HEK293 (cell line): ENCODE measurements around the gene TRIM22.

Source experiments
- CTCF ChIA-PET: fragments of 350-600 bp; formaldehyde crosslinking; extraction: SDS; loops from one replicate; lab custom pipeline; 2021; ENCODE audit warnings: antibody characterized with exemption; lab: Yijun Ruan, JAX
- POLR2A ChIA-PET: fragments of 300-600 bp; formaldehyde crosslinking; extraction: SDS; loops from one replicate; lab custom pipeline; 2020; ENCODE audit warnings: antibody characterized with exemption, inconsistent platforms; lab: Yijun Ruan, JAX
- H3K27ac ChIP-seq: fragments of 200-500 bp; sonication (Bioruptor generic); 2 replicates; pipeline ENCODE4 v1.5.1; 2014; ENCODE audit warnings: low read depth, low read length, control low read depth, inconsistent platforms; ENCODE audit errors: extremely low read depth
- H3K36me3 ChIP-seq, 2 experiments: fragments of 200-500 bp in 1 of 2; sonication (Bioruptor generic) in 1 of 2; 1 replicate in 1 of 2; 2 replicates in 1 of 2; pipeline ENCODE4 v1.5.1; 2014 to 2017; ENCODE audit warnings: inconsistent platforms in 2 of 2, low read length in 2 of 2; ENCODE audit not compliant: control insufficient read depth in 2 of 2, insufficient read depth in 1 of 2
- H3K4me1 ChIP-seq: fragments of 200-500 bp; sonication (Bioruptor generic); 2 replicates; pipeline ENCODE4 v1.5.1; 2014; ENCODE audit warnings: mild to moderate bottlenecking, low read length, inconsistent platforms; ENCODE audit not compliant: control insufficient read depth, insufficient read depth
- H3K4me3 ChIP-seq: 2 replicates; pipeline ENCODE4 v1.5.1; 2011; ENCODE audit warnings: low read depth, mild to moderate bottlenecking, control low read depth, low read length, moderate library complexity
- H3K9me3 ChIP-seq: fragments of 200-500 bp; sonication (Bioruptor generic); 2 replicates; pipeline ENCODE4 v1.5.1; 2014; ENCODE audit warnings: low read depth, low read length, inconsistent platforms; ENCODE audit not compliant: control insufficient read depth, insufficient read depth
- GLI2 ChIP-seq: fragments of 450-650 bp; formaldehyde crosslinking; IDR thresholded peaks from 2 replicates; pipeline ENCODE4; 2017; ENCODE audit warnings: missing biosample characterization, missing genetic modification characterization, low read depth, borderline replicate concordance
- HOXD13 ChIP-seq: sonication (generic); formaldehyde crosslinking; IDR thresholded peaks from 2 replicates; pipeline ENCODE4 v1.8.0; 2022; ENCODE audit warnings: missing genetic modification reagents, borderline replicate concordance
- KLF16 ChIP-seq: fragments of 450-650 bp; formaldehyde crosslinking; IDR thresholded peaks from 2 replicates; pipeline ENCODE4 v1.5.1; 2017; ENCODE audit warnings: missing biosample characterization, missing genetic modification characterization
- OSR2 ChIP-seq: fragments of 450-650 bp; formaldehyde crosslinking; IDR thresholded peaks from 2 replicates; pipeline ENCODE4 v1.5.1; 2016; ENCODE audit warnings: missing biosample characterization, missing genetic modification characterization
- SALL2 ChIP-seq: fragments of 450-650 bp; formaldehyde crosslinking; IDR thresholded peaks from 2 replicates; pipeline ENCODE4 v1.5.0; 2017; ENCODE audit warnings: missing biosample characterization, mild to moderate bottlenecking, missing genetic modification characterization, borderline replicate concordance
- WT1 ChIP-seq: fragments of 450-650 bp; formaldehyde crosslinking; IDR thresholded peaks from 2 replicates; pipeline ENCODE4 v1.5.1; 2016; ENCODE audit warnings: missing biosample characterization, missing genetic modification characterization
- ZBTB7A ChIP-seq: fragments of 450-650 bp; formaldehyde crosslinking; IDR thresholded peaks from 2 replicates; pipeline ENCODE4 v1.5.1; 2016; ENCODE audit warnings: low read depth, missing biosample characterization, missing genetic modification characterization
- ZNF10 ChIP-seq: fragments of 450-650 bp; formaldehyde crosslinking; IDR thresholded peaks from 2 replicates; pipeline ENCODE4 v1.5.1; 2017; ENCODE audit warnings: missing biosample characterization, missing genetic modification characterization
- ZNF2 ChIP-seq: fragments of 450-650 bp; formaldehyde crosslinking; IDR thresholded peaks from 2 replicates; pipeline ENCODE4 v1.5.1; 2016; ENCODE audit warnings: missing biosample characterization, missing genetic modification characterization
- ZNF221 ChIP-seq: fragments of 450-650 bp; formaldehyde crosslinking; IDR thresholded peaks from 2 replicates; pipeline ENCODE4 v1.5.1; 2017; ENCODE audit warnings: missing biosample characterization, missing genetic modification characterization, borderline replicate concordance
- ZNF24 ChIP-seq: fragments of 450-650 bp; formaldehyde crosslinking; IDR thresholded peaks from 2 replicates; pipeline ENCODE4 v1.5.1; 2016; ENCODE audit warnings: missing biosample characterization, missing genetic modification characterization
- ZNF266 ChIP-seq: fragments of 450-650 bp; formaldehyde crosslinking; IDR thresholded peaks from 2 replicates; pipeline ENCODE4 v1.5.1; 2016; ENCODE audit warnings: missing biosample characterization, missing genetic modification characterization, low read depth
- ZNF302 ChIP-seq: fragments of 450-650 bp; formaldehyde crosslinking; IDR thresholded peaks from 2 replicates; pipeline ENCODE4 v1.5.1; 2016; ENCODE audit warnings: missing biosample characterization, missing genetic modification characterization, low read depth
- ZNF341 ChIP-seq: fragments of 450-650 bp; formaldehyde crosslinking; IDR thresholded peaks from 2 replicates; pipeline ENCODE4; 2016; ENCODE audit warnings: low read depth, missing biosample characterization, missing genetic modification characterization
- ZNF426 ChIP-seq: fragments of 450-650 bp; formaldehyde crosslinking; IDR thresholded peaks from 2 replicates; pipeline ENCODE4 v1.5.1; 2017; ENCODE audit warnings: missing biosample characterization, missing genetic modification characterization, mild to moderate bottlenecking, inconsistent platforms, moderate library complexity
- ZNF510 ChIP-seq: fragments of 450-650 bp; formaldehyde crosslinking; IDR thresholded peaks from 2 replicates; pipeline ENCODE4 v1.5.1; 2018; ENCODE audit warnings: mild to moderate bottlenecking, missing genetic modification characterization, missing biosample characterization; ENCODE audit not compliant: insufficient replicate concordance
- ZNF624 ChIP-seq: fragments of 450-650 bp; formaldehyde crosslinking; IDR thresholded peaks from 2 replicates; pipeline ENCODE4 v1.5.1; 2017; ENCODE audit warnings: missing biosample characterization, missing genetic modification characterization
- ZNF664 ChIP-seq: fragments of 450-650 bp; formaldehyde crosslinking; IDR thresholded peaks from 2 replicates; pipeline ENCODE4 v1.5.1; 2016; ENCODE audit warnings: missing biosample characterization, missing genetic modification characterization
- TF ChIP-seq, protein P1 (sequence below): fragments of 450-650 bp; formaldehyde crosslinking; IDR thresholded peaks from 2 replicates; pipeline ENCODE4 v1.5.1; 2017; ENCODE audit warnings: missing biosample characterization, missing genetic modification characterization
- TF ChIP-seq, protein P2 (sequence below): fragments of 450-650 bp; formaldehyde crosslinking; IDR thresholded peaks from 2 replicates; pipeline ENCODE4 v1.5.1; 2016; ENCODE audit warnings: missing biosample characterization, missing genetic modification characterization
- TF ChIP-seq, protein P3 (sequence below): fragments of 450-650 bp; formaldehyde crosslinking; IDR thresholded peaks from 2 replicates; pipeline ENCODE4 v1.5.1; 2016; ENCODE audit warnings: missing biosample characterization, missing genetic modification characterization
- TF ChIP-seq, protein P4 (sequence below): fragments of 450-650 bp; formaldehyde crosslinking; IDR thresholded peaks from 2 replicates; pipeline ENCODE4 v1.5.1; 2017; ENCODE audit warnings: missing biosample characterization, missing genetic modification characterization
- TF ChIP-seq, protein P5 (sequence below): fragments of 450-650 bp; formaldehyde crosslinking; IDR thresholded peaks from 2 replicates; pipeline ENCODE4 v1.5.1; 2016; ENCODE audit warnings: missing biosample characterization, missing genetic modification characterization
- TF ChIP-seq, protein P6 (sequence below): fragments of 450-650 bp; formaldehyde crosslinking; IDR thresholded peaks from 2 replicates; pipeline ENCODE4; 2016; ENCODE audit warnings: missing biosample characterization, missing genetic modification characterization

TRIM22 gene

DNA sequence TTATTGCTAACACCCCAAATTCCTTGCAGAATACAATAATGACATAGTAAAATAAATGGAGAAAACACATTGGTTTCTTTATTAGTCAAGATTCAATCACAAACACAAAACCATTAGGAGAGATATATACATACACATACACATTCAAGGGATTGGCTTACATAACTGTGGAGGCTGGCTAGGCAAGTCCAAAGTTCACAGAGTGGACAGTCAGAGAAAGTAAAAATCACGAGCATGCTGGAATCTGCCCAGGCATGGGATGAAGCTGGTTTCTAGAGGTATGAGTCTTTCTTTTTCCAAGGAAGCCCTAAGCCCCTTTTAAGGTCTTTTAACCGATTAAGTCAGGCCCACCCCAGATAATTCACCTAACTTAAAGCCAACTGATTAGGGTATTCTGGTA lies 33.0 kb downstream of the TRIM22 start:
- Histone ChIP-seq H3K27ac (no peak overlapping the region), H3K36me3 (no peaks in the 10 kb centered on the region)
- CTCF ChIA-PET, result no interaction called here
- TF ChIP-seq KLF16 (tag by site-specific recombination), result no peak
- no peak for TF ChIP-seq ZNF2
- TF ChIP-seq SALL2, result no peak
- TF ChIP-seq ZNF510 (tag by site-specific recombination), result no peak
- TF ChIP-seq, protein P1, sequence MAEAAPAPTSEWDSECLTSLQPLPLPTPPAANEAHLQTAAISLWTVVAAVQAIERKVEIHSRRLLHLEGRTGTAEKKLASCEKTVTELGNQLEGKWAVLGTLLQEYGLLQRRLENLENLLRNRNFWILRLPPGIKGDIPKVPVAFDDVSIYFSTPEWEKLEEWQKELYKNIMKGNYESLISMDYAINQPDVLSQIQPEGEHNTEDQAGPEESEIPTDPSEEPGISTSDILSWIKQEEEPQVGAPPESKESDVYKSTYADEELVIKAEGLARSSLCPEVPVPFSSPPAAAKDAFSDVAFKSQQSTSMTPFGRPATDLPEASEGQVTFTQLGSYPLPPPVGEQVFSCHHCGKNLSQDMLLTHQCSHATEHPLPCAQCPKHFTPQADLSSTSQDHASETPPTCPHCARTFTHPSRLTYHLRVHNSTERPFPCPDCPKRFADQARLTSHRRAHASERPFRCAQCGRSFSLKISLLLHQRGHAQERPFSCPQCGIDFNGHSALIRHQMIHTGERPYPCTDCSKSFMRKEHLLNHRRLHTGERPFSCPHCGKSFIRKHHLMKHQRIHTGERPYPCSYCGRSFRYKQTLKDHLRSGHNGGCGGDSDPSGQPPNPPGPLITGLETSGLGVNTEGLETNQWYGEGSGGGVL (tag by site-specific recombination), result no peak
- TF ChIP-seq, all 188 proteins: peak for 0
- POLR2A ChIA-PET, result no interaction called here
- Histone ChIP-seq H3K4me3 (no peak overlapping the region), H3K4me1 (no peaks in the 10 kb centered on the region), H3K9me3 (no peaks in the 10 kb centered on the region)

DNA sequence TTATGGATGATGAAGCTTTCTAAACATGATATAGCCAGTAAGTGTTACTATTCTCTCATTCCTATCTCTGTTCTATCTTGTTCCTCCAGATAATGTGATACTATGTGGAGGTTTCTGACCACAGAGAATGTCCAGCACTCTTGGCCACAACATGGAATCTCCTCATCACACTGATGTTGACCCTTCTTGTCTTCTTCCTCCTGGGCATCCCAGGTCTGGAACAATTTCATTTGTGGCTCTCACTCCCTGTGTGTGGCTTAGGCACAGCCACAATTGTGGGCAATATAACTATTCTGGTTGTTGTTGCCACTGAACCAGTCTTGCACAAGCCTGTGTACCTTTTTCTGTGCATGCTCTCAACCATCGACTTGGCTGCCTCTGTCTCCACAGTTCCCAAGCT lies 36.8 kb downstream of the TRIM22 start:
- no peaks in the 10 kb centered on the region for H3K9me3 ChIP-seq
- no peaks in the 10 kb centered on the region for H3K4me1 ChIP-seq
- H3K4me3 ChIP-seq, result no peak overlapping the region
- TF ChIP-seq, protein P2, sequence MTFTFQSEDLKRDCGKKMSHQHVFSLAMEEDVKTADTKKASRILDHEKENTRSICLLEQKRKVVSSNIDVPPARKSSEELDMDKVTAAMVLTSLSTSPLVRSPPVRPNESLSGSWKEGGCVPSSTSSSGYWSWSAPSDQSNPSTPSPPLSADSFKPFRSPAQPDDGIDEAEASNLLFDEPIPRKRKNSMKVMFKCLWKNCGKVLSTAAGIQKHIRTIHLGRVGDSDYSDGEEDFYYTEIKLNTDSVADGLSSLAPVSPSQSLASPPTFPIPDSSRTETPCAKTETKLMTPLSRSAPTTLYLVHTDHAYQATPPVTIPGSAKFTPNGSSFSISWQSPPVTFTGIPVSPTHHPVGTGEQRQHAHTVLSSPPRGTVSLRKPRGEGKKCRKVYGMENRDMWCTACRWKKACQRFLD (tag by site-specific recombination), result no peak
- no peak for TF ChIP-seq ZNF624
- no peak for TF ChIP-seq GLI2 (tag by site-specific recombination)
- TF ChIP-seq ZBTB7A (tag by site-specific recombination), result no peak
- TF ChIP-seq ZNF24 (tag by site-specific recombination), result no peak
- no peak for TF ChIP-seq ZNF426 (tag by site-specific recombination)
- TF ChIP-seq HOXD13 (CRISPR knock-in tag), result no peak
- no peak for TF ChIP-seq ZNF10 (tag by site-specific recombination)
- no peak for TF ChIP-seq OSR2 (tag by site-specific recombination)
- TF ChIP-seq ZNF341 (tag by site-specific recombination), result no peak
- no peak for TF ChIP-seq ZNF664 (tag by site-specific recombination)
- no peak for TF ChIP-seq ZNF302 (tag by site-specific recombination)
- TF ChIP-seq WT1 (tag by site-specific recombination), result no peak
- TF ChIP-seq ZNF221, result no peak
- TF ChIP-seq, protein P3, sequence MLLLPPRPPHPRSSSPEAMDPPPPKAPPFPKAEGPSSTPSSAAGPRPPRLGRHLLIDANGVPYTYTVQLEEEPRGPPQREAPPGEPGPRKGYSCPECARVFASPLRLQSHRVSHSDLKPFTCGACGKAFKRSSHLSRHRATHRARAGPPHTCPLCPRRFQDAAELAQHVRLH, result no peak
- no peak for TF ChIP-seq ZNF266 (tag by site-specific recombination)
- TF ChIP-seq, protein P4, sequence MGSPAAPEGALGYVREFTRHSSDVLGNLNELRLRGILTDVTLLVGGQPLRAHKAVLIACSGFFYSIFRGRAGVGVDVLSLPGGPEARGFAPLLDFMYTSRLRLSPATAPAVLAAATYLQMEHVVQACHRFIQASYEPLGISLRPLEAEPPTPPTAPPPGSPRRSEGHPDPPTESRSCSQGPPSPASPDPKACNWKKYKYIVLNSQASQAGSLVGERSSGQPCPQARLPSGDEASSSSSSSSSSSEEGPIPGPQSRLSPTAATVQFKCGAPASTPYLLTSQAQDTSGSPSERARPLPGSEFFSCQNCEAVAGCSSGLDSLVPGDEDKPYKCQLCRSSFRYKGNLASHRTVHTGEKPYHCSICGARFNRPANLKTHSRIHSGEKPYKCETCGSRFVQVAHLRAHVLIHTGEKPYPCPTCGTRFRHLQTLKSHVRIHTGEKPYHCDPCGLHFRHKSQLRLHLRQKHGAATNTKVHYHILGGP, result no peak
- TF ChIP-seq, protein P5, sequence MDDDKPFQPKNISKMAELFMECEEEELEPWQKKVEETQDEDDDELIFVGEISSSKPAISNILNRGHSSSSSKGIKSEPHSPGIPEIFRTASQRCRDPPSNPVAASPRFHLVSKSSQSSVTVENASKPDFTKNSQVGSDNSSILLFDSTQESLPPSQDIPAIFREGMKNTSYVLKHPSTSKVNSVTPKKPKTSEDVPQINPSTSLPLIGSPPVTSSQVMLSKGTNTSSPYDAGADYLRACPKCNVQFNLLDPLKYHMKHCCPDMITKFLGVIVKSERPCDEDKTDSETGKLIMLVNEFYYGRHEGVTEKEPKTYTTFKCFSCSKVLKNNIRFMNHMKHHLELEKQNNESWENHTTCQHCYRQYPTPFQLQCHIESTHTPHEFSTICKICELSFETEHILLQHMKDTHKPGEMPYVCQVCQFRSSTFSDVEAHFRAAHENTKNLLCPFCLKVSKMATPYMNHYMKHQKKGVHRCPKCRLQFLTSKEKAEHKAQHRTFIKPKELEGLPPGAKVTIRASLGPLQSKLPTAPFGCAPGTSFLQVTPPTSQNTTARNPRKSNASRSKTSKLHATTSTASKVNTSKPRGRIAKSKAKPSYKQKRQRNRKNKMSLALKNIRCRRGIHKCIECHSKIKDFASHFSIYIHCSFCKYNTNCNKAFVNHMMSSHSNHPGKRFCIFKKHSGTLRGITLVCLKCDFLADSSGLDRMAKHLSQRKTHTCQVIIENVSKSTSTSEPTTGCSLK, result no peak
- TF ChIP-seq, protein P6, sequence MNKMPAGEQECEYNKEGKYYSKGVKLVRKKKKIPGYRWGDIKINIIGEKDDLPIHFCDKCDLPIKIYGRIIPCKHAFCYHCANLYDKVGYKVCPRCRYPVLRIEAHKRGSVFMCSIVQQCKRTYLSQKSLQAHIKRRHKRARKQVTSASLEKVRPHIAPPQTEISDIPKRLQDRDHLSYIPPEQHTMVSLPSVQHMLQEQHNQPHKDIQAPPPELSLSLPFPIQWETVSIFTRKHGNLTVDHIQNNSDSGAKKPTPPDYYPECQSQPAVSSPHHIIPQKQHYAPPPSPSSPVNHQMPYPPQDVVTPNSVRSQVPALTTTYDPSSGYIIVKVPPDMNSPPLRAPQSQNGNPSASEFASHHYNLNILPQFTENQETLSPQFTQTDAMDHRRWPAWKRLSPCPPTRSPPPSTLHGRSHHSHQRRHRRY (tag by site-specific recombination), result no peak
- no peaks in the 10 kb centered on the region for H3K36me3 ChIP-seq
- H3K27ac ChIP-seq, result no peak overlapping the region
- CTCF ChIA-PET, result no interaction called here
- POLR2A ChIA-PET, result no interaction called here
